IMR-90 (cell line): ENCODE data around the gene HOXB7. TPM values are rescaled to one million over a fixed set of nuclear protein-coding genes. Genes with fewer than 3 reads are reported as not detected.

Source experiments
- ATAC-seq: fragments of 200-7000 bp; cut with Tn5 transposase; 2 replicates; pipeline ENCODE4 v1.9.1; 2020; ENCODE audit warnings: low read depth, mild to moderate bottlenecking, moderate library complexity
- BruUV-seq: library from RNA; stranded (reverse); fragments of 400-500 nt; replicated peaks from 2 replicates; lab custom pipeline; 2021; lab: Mats Ljungman, UMichigan
- CTCF ChIA-PET: fragments of 300-600 bp; formaldehyde crosslinking; extraction: SDS; loops from one replicate; lab custom pipeline; 2021; ENCODE audit warnings: antibody characterized with exemption; lab: Yijun Ruan, JAX
- POLR2A ChIA-PET: fragments of 300-600 bp; sonication (Branson Sonifier 250); formaldehyde crosslinking; loops from one replicate; lab custom pipeline; 2022; ENCODE audit warnings: antibody characterized with exemption; ENCODE audit not compliant: unreplicated experiment; lab: Charles Lee
- DNase-seq: peaks from one replicate; pipeline ENCODE4 v3.0.0; 2013
- H2AFZ ChIP-seq: replicated peaks from 2 replicates; pipeline ENCODE3; 2013; ENCODE audit warnings: low read length, mild to moderate bottlenecking; ENCODE audit not compliant: poor library complexity
- H2AK5ac ChIP-seq: 2 replicates; pipeline ENCODE4 v1.6.1; 2013; ENCODE audit warnings: low read depth, low read length, inconsistent platforms
- H2AK9ac ChIP-seq: replicated peaks from 2 replicates; pipeline ENCODE3; 2013; ENCODE audit warnings: mild to moderate bottlenecking, low read depth, low read length, moderate library complexity; ENCODE audit not compliant: poor library complexity
- H2BK120ac ChIP-seq: 2 replicates; pipeline ENCODE4 v1.6.1; 2013; ENCODE audit warnings: low read depth, low read length, inconsistent platforms
- H2BK15ac ChIP-seq: 3 replicates; pipeline ENCODE4 v1.6.1; 2013; ENCODE audit warnings: low read depth, low read length, inconsistent platforms
- H2BK20ac ChIP-seq: 2 replicates; pipeline ENCODE4 v1.6.1; 2013; ENCODE audit warnings: low read depth, mild to moderate bottlenecking, inconsistent platforms, low read length, moderate library complexity
- H2BK5ac ChIP-seq: 2 replicates; pipeline ENCODE4 v1.6.1; 2013; ENCODE audit warnings: mild to moderate bottlenecking, low read depth, low read length, inconsistent platforms; ENCODE audit not compliant: poor library complexity, severe bottlenecking
- H3K14ac ChIP-seq: replicated peaks from 2 replicates; pipeline ENCODE4 v1.6.1; 2013; ENCODE audit warnings: low read depth, low read length, inconsistent platforms
- H3K18ac ChIP-seq: 2 replicates; pipeline ENCODE4 v1.6.1; 2013; ENCODE audit warnings: low read depth, low read length, control low read depth
- H3K23ac ChIP-seq: 2 replicates; pipeline ENCODE4 v1.6.1; 2013; ENCODE audit warnings: low read depth, low read length, inconsistent platforms
- H3K27ac ChIP-seq: 2 replicates; pipeline ENCODE4 v1.5.1; 2013; ENCODE audit warnings: mild to moderate bottlenecking, control low read depth, low read length; ENCODE audit not compliant: insufficient read depth
- H3K27me3 ChIP-seq: 2 replicates; pipeline ENCODE4 v1.6.1; 2013; ENCODE audit warnings: low read length; ENCODE audit not compliant: control insufficient read depth, insufficient read depth
- H3K36me3 ChIP-seq: 2 replicates; pipeline ENCODE4 v1.6.1; 2013; ENCODE audit warnings: low read length, mixed read lengths; ENCODE audit not compliant: control insufficient read depth, insufficient read depth
- H3K4ac ChIP-seq: 2 replicates; pipeline ENCODE4 v1.6.1; 2013; ENCODE audit warnings: low read depth, low read length, inconsistent platforms
- H3K4me1 ChIP-seq: 2 replicates; pipeline ENCODE4 v1.6.1; 2013; ENCODE audit warnings: low read length, mixed read lengths; ENCODE audit not compliant: control insufficient read depth, insufficient read depth
- H3K4me2 ChIP-seq: 2 replicates; pipeline ENCODE4 v1.6.1; 2013; ENCODE audit warnings: low read depth, mild to moderate bottlenecking, control low read depth, low read length, moderate library complexity
- H3K4me3 ChIP-seq: 2 replicates; pipeline ENCODE4 v1.5.1; 2013; ENCODE audit warnings: low read depth, mild to moderate bottlenecking, control low read depth, low read length, moderate library complexity; ENCODE audit not compliant: insufficient read depth
- H3K56ac ChIP-seq: 2 replicates; pipeline ENCODE4 v1.6.1; 2013; ENCODE audit warnings: low read length, inconsistent platforms; ENCODE audit not compliant: insufficient read depth; ENCODE audit errors: extremely low read depth
- H3K79me1 ChIP-seq, 2 experiments: 2 replicates each; pipeline ENCODE4 v1.6.1; 2013; ENCODE audit warnings: low read length in 2 of 2, inconsistent platforms in 1 of 2, low read depth in 1 of 2
- H3K9ac ChIP-seq: 2 replicates; pipeline ENCODE4 v1.6.1; 2013; ENCODE audit warnings: low read depth, low read length, control low read depth
- H3K9me1 ChIP-seq: 2 replicates; pipeline ENCODE4 v1.6.1; 2013; ENCODE audit warnings: low read length, inconsistent platforms; ENCODE audit not compliant: insufficient read depth
- H3K9me3 ChIP-seq: 2 replicates; pipeline ENCODE4 v1.6.1; 2013; ENCODE audit warnings: low read length; ENCODE audit not compliant: control insufficient read depth, insufficient read depth
- H4K20me1 ChIP-seq: 2 replicates; pipeline ENCODE4 v1.6.1; 2013; ENCODE audit warnings: low read length, inconsistent platforms; ENCODE audit not compliant: insufficient read depth
- H4K5ac ChIP-seq: 2 replicates; pipeline ENCODE4 v1.6.1; 2013; ENCODE audit warnings: mild to moderate bottlenecking, low read depth, low read length, control low read depth
- H4K8ac ChIP-seq, 2 experiments: 2 replicates each; pipeline ENCODE4 v1.6.1; 2013; ENCODE audit warnings: low read depth in 2 of 2, low read length in 2 of 2, control low read depth in 1 of 2, inconsistent platforms in 1 of 2
- H4K91ac ChIP-seq: 2 replicates; pipeline ENCODE4 v1.6.1; 2013; ENCODE audit warnings: low read depth, low read length, inconsistent platforms; ENCODE audit not compliant: insufficient read depth
- BHLHE40 ChIP-seq: fragments of 150-350 bp; IDR thresholded peaks from 2 replicates; pipeline ENCODE4 v1.6.1; 2016; ENCODE audit warnings: mild to moderate bottlenecking, low read depth, low read length
- FOS ChIP-seq: fragments of 150-350 bp; IDR thresholded peaks from 2 replicates; pipeline ENCODE4 v1.6.1; 2016; ENCODE audit warnings: low read depth, low read length
- MAFK ChIP-seq: IDR thresholded peaks from 2 replicates; pipeline ENCODE4 v1.6.1; 2012; ENCODE audit warnings: low read depth, low read length, improper control_type of control experiment
- MXI1 ChIP-seq: IDR thresholded peaks from 2 replicates; pipeline ENCODE4 v1.6.1; 2012; ENCODE audit warnings: low read depth, mild to moderate bottlenecking, low read length, moderate library complexity, borderline replicate concordance
- NFE2L2 ChIP-seq: fragments of 150-350 bp; IDR thresholded peaks from 2 replicates; pipeline ENCODE4 v1.6.1; 2016; ENCODE audit warnings: low read depth, mild to moderate bottlenecking, low read length
- POLR2A ChIP-seq: IDR thresholded peaks from 2 replicates; pipeline ENCODE4 v1.6.1; 2012; ENCODE audit warnings: mild to moderate bottlenecking, low read depth, low read length
- RAD21 ChIP-seq: IDR thresholded peaks from 2 replicates; pipeline ENCODE4 v1.6.1; 2012; ENCODE audit warnings: low read length, improper control_type of control experiment
- WGBS, 2 experiments: methylation state at CpG; one replicate each; pipeline versions ENCODE4 v1.1.5 to v1.1.7; 2013; ENCODE audit warnings: missing lambda C conversion rate in 2 of 2; ENCODE audit not compliant: insufficient read length in 1 of 2; ENCODE audit errors: extremely low coverage in 2 of 2; 5-methylcytosine and 5-hydroxymethylcytosine counted together
- dilution Hi-C: fragments of 300-500 bp; cut with HindIII; formaldehyde crosslinking; loops from one replicate; pipeline ENCODE4 v1.14.3; 2018; ENCODE audit warnings: low sequenced_read_pairs; ENCODE audit not compliant: unreplicated experiment
- in situ Hi-C: fragments of 300-500 bp; cut with MboI; formaldehyde crosslinking; loops from 3 replicates; pipeline ENCODE4 v1.14.3; 2019; ENCODE audit warnings: low sequenced_read_pairs, inconsistent platforms, mixed read lengths
- intact Hi-C: fragments of 100-400 bp; cut with micrococcal nuclease; formaldehyde crosslinking; loops from 2 replicates; pipeline ENCODE4 v1.10.0; 2022
- polyA plus RNA-seq, 3 experiments: library from polyadenylated mRNA; depleted of rRNA; stranded (reverse); fragments of >200 nt; gene quantifications; 2 replicates each; pipeline ENCODE4 v1.2.3, GENCODE V29; 2012; ENCODE audit warnings: low replicate concordance in 1 of 3
- total RNA-seq: library from RNA; depleted of rRNA; stranded (reverse); fragments of >200 nt; gene quantifications from 2 replicates; pipeline ENCODE4 v1.2.3, GENCODE V29; 2012
- TF ChIP-seq, protein P1 (sequence below): fragments of 150-350 bp; IDR thresholded peaks from 2 replicates; pipeline ENCODE4 v1.6.1; 2017; ENCODE audit warnings: mild to moderate bottlenecking, antibody characterized with exemption, low read length, low read depth

Gene HOXB7
- total and polyA plus RNA-seq, 2 of the 4 experiments (the other 2 are of a cell fraction): 1.8 to 6.7 TPM

DNA sequence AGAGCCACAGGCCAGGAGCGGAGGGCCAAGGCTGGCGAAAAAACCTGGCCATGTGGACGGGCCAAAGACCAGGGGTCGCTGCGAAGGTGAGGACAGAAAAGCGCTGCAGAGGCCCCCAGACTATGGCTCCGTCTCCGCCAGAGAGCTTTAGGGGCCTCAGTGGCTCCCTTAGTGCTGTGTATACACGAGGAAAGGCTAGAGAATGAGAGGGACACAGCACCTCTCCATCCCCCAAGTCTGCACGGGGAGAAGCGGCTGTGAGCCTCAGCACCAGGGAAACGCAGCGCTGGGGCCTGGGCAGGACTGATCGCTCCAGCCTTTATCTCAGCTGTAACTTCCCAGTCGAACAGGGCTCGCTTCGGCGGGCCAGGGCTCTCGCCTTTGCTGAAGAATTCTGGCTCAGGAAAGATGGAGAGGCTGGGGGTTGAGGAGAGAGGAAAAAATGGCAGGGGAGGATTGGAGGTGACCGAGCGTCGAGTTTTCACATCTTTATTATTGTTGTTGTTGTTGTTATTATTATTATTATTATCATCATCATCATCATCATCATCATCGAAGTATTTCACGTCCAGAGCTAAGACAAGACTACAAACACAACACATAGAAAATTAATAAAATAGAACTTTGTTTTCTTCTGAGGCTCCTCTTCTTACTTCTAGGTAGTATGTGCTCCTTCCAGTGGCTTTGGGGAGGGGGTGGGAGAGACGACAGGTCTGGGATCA lies 15.4 kb downstream of the HOXB7 start:
- WGBS, 2 experiments: 5% methylated on average over 7 of the region's 25 CpGs; no CpG with 5 or more reads in 1 of the 2 experiments
- peak overlapping the region; percentile 99 for H3K27ac ChIP-seq

More for the DNA sequence above, 15.4 kb downstream of the HOXB7 start:
- Histone ChIP-seq H3K4me3 (peak overlapping the region; percentile 78), H2BK120ac (peak overlapping the region; percentile 79), H3K23ac (peak overlapping the region; percentile 98), H3K56ac (peak overlapping the region; percentile 96; the same call in 1 of the 2 replicates), H4K5ac (peak overlapping the region; percentile 78), H2BK5ac (peak overlapping the region; percentile 95), H3K79me1 (peaks cover 17 to 22% of the 10 kb centered on the region in 2 experiments; a peak in 3 of 4 replicates), H3K9ac (peak overlapping the region; percentile 99), H2AK9ac (peak overlapping the region; percentile 96), H2BK15ac (peak overlapping the region; percentile 82; the same call in 1 of the 3 replicates), H3K9me3 (no peaks in the 10 kb centered on the region), H3K14ac (peak overlapping the region; percentile 97), H4K20me1 (peaks cover 7% of the 10 kb centered on the region; the same call in 1 of the 2 replicates), H3K27me3 (no peaks in the 10 kb centered on the region), H3K4me1 (peaks cover 12% of the 10 kb centered on the region), H2AFZ (peak overlapping the region; percentile 71), H4K8ac (peak overlapping the region; percentile 88 to 90), H3K4me2 (peak overlapping the region; percentile 95), H4K91ac (peak overlapping the region; percentile 93), H3K36me3 (peaks cover 14% of the 10 kb centered on the region; the same call in 1 of the 2 replicates), H3K18ac (peak overlapping the region; percentile 73), H2BK20ac (peak overlapping the region; percentile 47), H3K4ac (peak overlapping the region; percentile 98), H2AK5ac (peak overlapping the region; percentile 64), H3K9me1 (0 out of 2 replicates have a peak, but pooled peaks cover 3% of the 10 kb centered on the region)
- in situ Hi-C loops (loop anchor here (5.0 to 10.0 kb wide), 2 partner anchors 258 to 571 kb away; no protein-coding TSS in a partner anchor), dilution Hi-C loops (no loop called here), intact Hi-C loops (no loop called here)
- TF ChIP-seq MXI1 (no peak), BHLHE40 (no peak), NFE2L2 (no peak), POLR2A (no peak), MAFK (no peak), FOS (no peak), RAD21 (no peak)
- TF ChIP-seq, protein P1, sequence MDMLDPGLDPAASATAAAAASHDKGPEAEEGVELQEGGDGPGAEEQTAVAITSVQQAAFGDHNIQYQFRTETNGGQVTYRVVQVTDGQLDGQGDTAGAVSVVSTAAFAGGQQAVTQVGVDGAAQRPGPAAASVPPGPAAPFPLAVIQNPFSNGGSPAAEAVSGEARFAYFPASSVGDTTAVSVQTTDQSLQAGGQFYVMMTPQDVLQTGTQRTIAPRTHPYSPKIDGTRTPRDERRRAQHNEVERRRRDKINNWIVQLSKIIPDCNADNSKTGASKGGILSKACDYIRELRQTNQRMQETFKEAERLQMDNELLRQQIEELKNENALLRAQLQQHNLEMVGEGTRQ: no peak
- BruUV-seq: no TSS peak
- ChIA-PET CTCF (interaction anchor here (0.5 kb wide), 1 partner anchor 15 kb away, joined by 4 read pairs; no protein-coding TSS in a partner anchor), POLR2A (interaction anchor here (0.7 to 0.9 kb wide), 2 partner anchors 54 to 267 kb away, joined by 3 to 12 read pairs; no protein-coding TSS in a partner anchor)
- DNase-seq (peak; percentile 53), ATAC-seq (no peak)
